Transverse colon (tissue), 4 donors: ENCODE data around the gene ACO1.

Source experiments
- CTCF ChIP-seq, 5 experiments: fragments of 200-600 bp in 3 of 5; fragments of 450-650 bp in 2 of 5; sonication (generic) in 3 of 5; IDR thresholded peaks; 1 replicate in 2 of 5; 2 replicates in 3 of 5; pipeline ENCODE4 v1.5.1; 2016 to 2017; ENCODE audit warnings: antibody characterized with exemption in 5 of 5, inconsistent platforms in 3 of 5, mild to moderate bottlenecking in 2 of 5, moderate library complexity in 1 of 5
- EP300 ChIP-seq: sonication (generic); formaldehyde crosslinking; IDR thresholded peaks from one replicate; pipeline ENCODE4 v1.6.1; 2017; ENCODE audit warnings: antibody characterized with exemption, low read depth
- POLR2A ChIP-seq: fragments of 450-650 bp; IDR thresholded peaks from one replicate; pipeline ENCODE4 v1.6.1; 2016; ENCODE audit warnings: antibody characterized with exemption, mild to moderate bottlenecking, moderate library complexity
- POLR2AphosphoS5 ChIP-seq, 3 donors: sonication (generic); formaldehyde crosslinking; IDR thresholded peaks; one replicate each; pipeline ENCODE4 v1.6.1; 2016; ENCODE audit warnings: antibody characterized with exemption in 3 of 3

- TF ChIP-seq CTCF (IDR thresholded peaks at IDR 0.05), result no peak
- no peak for TF ChIP-seq EP300
- TF ChIP-seq POLR2AphosphoS5 (IDR thresholded peaks at IDR 0.05), result no peak
- no peak for TF ChIP-seq POLR2A
Measured at GRCh38 chr9:32340361-32340760, 44.1 kb upstream of the ACO1 start.
